PC-3 (cell line): Measurements from ENCODE around the gene AIPL1. TPM values are rescaled to one million over a fixed set of nuclear protein-coding genes. Genes with fewer than 3 reads are reported as not detected.

Experiments used
- ATAC-seq: fragments of 200-7000 bp; cut with Tn5 transposase; 2 replicates; pipeline ENCODE4 v1.9.1; 2020; ENCODE audit warnings: mild to moderate bottlenecking, moderate library complexity
- BruUV-seq: library from RNA; stranded (reverse); fragments of 400-500 nt; replicated peaks from 2 replicates; lab custom pipeline; 2021; lab: Mats Ljungman, UMichigan
- CTCF ChIA-PET: fragments of 300-600 bp; sonication (Branson Sonifier 250); formaldehyde crosslinking; loops from one replicate; lab custom pipeline; 2022; ENCODE audit warnings: antibody characterized with exemption; lab: Charles Lee
- POLR2A ChIA-PET: fragments of 300-600 bp; sonication (Branson Sonifier 250); formaldehyde crosslinking; loops from one replicate; lab custom pipeline; 2022; ENCODE audit warnings: antibody characterized with exemption; ENCODE audit not compliant: unreplicated experiment; lab: Charles Lee
- DNase-seq: peaks from one replicate; pipeline ENCODE4 v3.0.0-alpha.2; 2015
- H2AFZ ChIP-seq: fragments of 300-600 bp; sonication (generic); 2 replicates; pipeline ENCODE4 v1.6.0; 2016; ENCODE audit warnings: antibody characterized with exemption, low read length
- H3F3A ChIP-seq: fragments of 300-600 bp; sonication (generic); one replicate; pipeline ENCODE4 v1.6.0; 2017; ENCODE audit warnings: antibody characterized with exemption, low read length, control low read depth, mild to moderate bottlenecking; ENCODE audit not compliant: unreplicated experiment
- H3K27ac ChIP-seq: fragments of 300-600 bp; sonication (generic); 2 replicates; pipeline ENCODE4 v1.5.1; 2016; ENCODE audit warnings: mild to moderate bottlenecking, low read length
- H3K27me3 ChIP-seq: fragments of 300-600 bp; sonication (generic); 2 replicates; pipeline ENCODE4 v1.6.1; 2016; ENCODE audit warnings: low read length, mixed read lengths
- H3K36me3 ChIP-seq: fragments of 300-600 bp; sonication (generic); 2 replicates; pipeline ENCODE4 v1.6.1; 2016; ENCODE audit warnings: low read depth, mixed run types, low read length, mixed read lengths
- H3K4me1 ChIP-seq: fragments of 300-600 bp; sonication (generic); 2 replicates; pipeline ENCODE4 v1.5.1; 2016; ENCODE audit warnings: low read length; ENCODE audit not compliant: insufficient read depth
- H3K4me2 ChIP-seq: fragments of 300-600 bp; sonication (generic); 2 replicates; pipeline ENCODE4 v1.6.0; 2016; ENCODE audit warnings: low read length
- H3K4me3 ChIP-seq: fragments of 300-600 bp; sonication (generic); 2 replicates; pipeline ENCODE4 v1.5.1; 2016; ENCODE audit warnings: mild to moderate bottlenecking, low read length, mixed read lengths
- H3K79me2 ChIP-seq: fragments of 300-600 bp; sonication (generic); 2 replicates; pipeline ENCODE4 v1.6.1; 2017; ENCODE audit warnings: low read length, mixed read lengths
- H3K9ac ChIP-seq: fragments of 300-600 bp; sonication (generic); 2 replicates; pipeline ENCODE4 v1.6.0; 2016; ENCODE audit warnings: mild to moderate bottlenecking, low read length
- H3K9me2 ChIP-seq: fragments of 300-600 bp; sonication (generic); replicated peaks from 2 replicates; pipeline ENCODE4 v1.6.1; 2016; ENCODE audit warnings: mixed run types, low read length, mixed read lengths
- H3K9me3 ChIP-seq: fragments of 300-600 bp; sonication (generic); 2 replicates; pipeline ENCODE4 v1.6.1; 2016; ENCODE audit warnings: low read length, mixed read lengths
- H4K20me1 ChIP-seq: fragments of 300-600 bp; sonication (generic); 2 replicates; pipeline ENCODE4 v1.6.1; 2016; ENCODE audit warnings: low read length, mixed read lengths
- EZH2 ChIP-seq: fragments of 300-600 bp; sonication (generic); IDR thresholded peaks from one replicate; pipeline ENCODE4 v1.6.1; 2017; ENCODE audit warnings: antibody characterized with exemption, mild to moderate bottlenecking, low read length; ENCODE audit not compliant: unreplicated experiment
- EZH2phosphoT487 ChIP-seq: fragments of 300-600 bp; sonication (generic); IDR thresholded peaks from 2 replicates; pipeline ENCODE4 v1.6.1; 2018; ENCODE audit warnings: mild to moderate bottlenecking, antibody characterized with exemption, low read length, borderline replicate concordance
- intact Hi-C: fragments of 100-400 bp; cut with micrococcal nuclease; formaldehyde crosslinking; loops from 2 replicates; pipeline ENCODE4 v1.9.0; 2023
- total RNA-seq: library from RNA; depleted of rRNA; stranded (reverse); fragments of >200 nt; gene quantifications from 2 replicates; pipeline ENCODE4 v1.2.3, GENCODE V29; 2014
- TF ChIP-seq, protein P1 (sequence below): fragments of 300-600 bp; sonication (generic); conservative IDR thresholded peaks from 2 replicates; pipeline ENCODE4 v1.5.1; 2017; ENCODE audit warnings: antibody characterized with exemption, low read depth, mild to moderate bottlenecking, low read length

Gene AIPL1
- total RNA-seq, 1 experiment from 2014 or later: not detected

DNA sequence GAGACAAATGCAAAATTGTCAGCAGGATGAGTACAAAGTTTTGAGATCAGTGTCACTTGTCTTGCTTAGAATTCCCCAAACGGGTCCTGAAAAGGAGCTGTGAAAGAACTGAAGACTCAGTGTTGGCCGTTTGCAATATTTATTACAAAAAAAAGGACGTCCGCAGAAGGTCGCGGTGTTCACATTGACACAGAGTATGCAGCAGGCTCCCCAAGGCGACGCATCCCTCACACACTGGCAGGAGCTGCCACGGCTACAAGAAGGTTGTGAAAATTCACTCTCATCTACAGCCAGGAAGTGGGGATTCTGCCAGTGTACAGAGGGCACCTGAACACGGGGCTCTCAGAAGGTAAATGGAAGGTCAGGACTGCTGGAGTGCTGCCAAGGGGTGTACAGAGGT lies 26.2 kb downstream of the AIPL1 start:
- intact Hi-C loops: no loop called here
- no peak overlapping the region for H3K9ac ChIP-seq
- no peak overlapping the region for H2AFZ ChIP-seq
- no peak overlapping the region for H3K4me3 ChIP-seq
- no peaks in the 10 kb centered on the region for H3F3A ChIP-seq
- CTCF ChIA-PET: no interaction called here
- H3K4me1 ChIP-seq: no peaks in the 10 kb centered on the region
- H3K27me3 ChIP-seq: no peaks in the 10 kb centered on the region; the same call in 1 of the 2 replicates
- no peaks in the 10 kb centered on the region for H4K20me1 ChIP-seq
- no TSS peak for BruUV-seq
- no peaks in the 10 kb centered on the region for H3K9me3 ChIP-seq
- DNase-seq: no peak
- POLR2A ChIA-PET: no interaction called here
- no peak for ATAC-seq
- no peak for TF ChIP-seq EZH2
- TF ChIP-seq, protein P1, sequence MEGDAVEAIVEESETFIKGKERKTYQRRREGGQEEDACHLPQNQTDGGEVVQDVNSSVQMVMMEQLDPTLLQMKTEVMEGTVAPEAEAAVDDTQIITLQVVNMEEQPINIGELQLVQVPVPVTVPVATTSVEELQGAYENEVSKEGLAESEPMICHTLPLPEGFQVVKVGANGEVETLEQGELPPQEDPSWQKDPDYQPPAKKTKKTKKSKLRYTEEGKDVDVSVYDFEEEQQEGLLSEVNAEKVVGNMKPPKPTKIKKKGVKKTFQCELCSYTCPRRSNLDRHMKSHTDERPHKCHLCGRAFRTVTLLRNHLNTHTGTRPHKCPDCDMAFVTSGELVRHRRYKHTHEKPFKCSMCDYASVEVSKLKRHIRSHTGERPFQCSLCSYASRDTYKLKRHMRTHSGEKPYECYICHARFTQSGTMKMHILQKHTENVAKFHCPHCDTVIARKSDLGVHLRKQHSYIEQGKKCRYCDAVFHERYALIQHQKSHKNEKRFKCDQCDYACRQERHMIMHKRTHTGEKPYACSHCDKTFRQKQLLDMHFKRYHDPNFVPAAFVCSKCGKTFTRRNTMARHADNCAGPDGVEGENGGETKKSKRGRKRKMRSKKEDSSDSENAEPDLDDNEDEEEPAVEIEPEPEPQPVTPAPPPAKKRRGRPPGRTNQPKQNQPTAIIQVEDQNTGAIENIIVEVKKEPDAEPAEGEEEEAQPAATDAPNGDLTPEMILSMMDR: no peak
- TF ChIP-seq EZH2phosphoT487: no peak
- H3K27ac ChIP-seq: no peak overlapping the region
- H3K79me2 ChIP-seq: no peaks in the 10 kb centered on the region
- H3K9me2 ChIP-seq: no peaks in the 10 kb centered on the region
- H3K36me3 ChIP-seq: no peaks in the 10 kb centered on the region
- H3K4me2 ChIP-seq: no peak overlapping the region

DNA sequence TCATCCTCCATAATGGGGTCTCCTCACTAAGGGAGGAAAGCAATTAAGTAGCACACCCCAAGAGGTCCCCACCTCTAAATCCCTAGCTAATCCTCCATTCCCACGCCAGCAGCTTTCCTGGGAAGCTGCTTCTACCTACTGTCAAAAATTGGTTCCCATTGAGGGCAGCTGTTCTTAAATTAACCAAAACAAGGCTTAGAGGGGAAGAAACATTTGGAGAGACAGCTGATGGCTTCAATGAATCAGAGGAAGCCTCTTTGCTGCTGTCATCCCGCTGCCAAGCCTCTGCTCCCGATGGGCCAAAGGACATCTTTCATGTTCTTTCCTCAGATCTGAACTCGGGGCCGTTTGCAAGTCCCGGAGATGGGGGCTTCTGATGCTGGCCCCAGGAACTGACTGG lies 26.6 kb downstream of the AIPL1 start:
- H3K9ac ChIP-seq: no peak overlapping the region
- no peaks in the 10 kb centered on the region for H4K20me1 ChIP-seq
- no peaks in the 10 kb centered on the region for H3K9me3 ChIP-seq
- CTCF ChIA-PET: no interaction called here
- H3K4me1 ChIP-seq: no peaks in the 10 kb centered on the region
- no peak overlapping the region for H3K4me3 ChIP-seq
- no peaks in the 10 kb centered on the region for H3K36me3 ChIP-seq
- no peaks in the 10 kb centered on the region for H3K79me2 ChIP-seq
- BruUV-seq: no TSS peak
- no peaks in the 10 kb centered on the region for H3K9me2 ChIP-seq
- H3K27me3 ChIP-seq: no peaks in the 10 kb centered on the region; the same call in 1 of the 2 replicates
- no peak overlapping the region for H2AFZ ChIP-seq
- POLR2A ChIA-PET: no interaction called here
- no peak overlapping the region for H3K4me2 ChIP-seq
- no peak for DNase-seq
- intact Hi-C loops: no loop called here
- H3K27ac ChIP-seq: no peak overlapping the region
- TF ChIP-seq, protein P1: no peak
- TF ChIP-seq EZH2 (no peak), EZH2phosphoT487 (no peak)
- no peaks in the 10 kb centered on the region for H3F3A ChIP-seq
- no peak for ATAC-seq

DNA sequence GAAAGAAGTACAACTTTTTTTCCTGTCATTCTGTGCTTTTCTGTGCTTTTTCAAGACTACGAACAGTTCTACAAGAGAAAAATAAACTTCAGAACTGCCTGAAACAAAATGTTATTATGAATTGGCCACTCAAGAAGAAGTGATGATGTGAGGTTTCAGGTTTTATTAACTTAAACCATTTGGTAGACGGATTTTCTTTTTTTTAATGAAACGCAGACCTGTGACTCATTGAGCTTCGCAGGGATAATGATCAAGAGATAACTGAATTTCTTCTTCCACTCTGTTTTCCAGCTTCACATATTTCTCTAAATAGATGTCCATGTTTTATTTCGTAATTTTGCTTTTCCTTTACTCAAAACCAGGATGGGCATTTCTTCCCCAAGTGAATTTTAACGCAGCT lies 32.7 kb downstream of the AIPL1 start:
- H2AFZ ChIP-seq: no peak overlapping the region
- ChIA-PET POLR2A (no interaction called here), CTCF (no interaction called here)
- H3K9ac ChIP-seq: no peak overlapping the region
- intact Hi-C loops: no loop called here
- H3K4me3 ChIP-seq: no peak overlapping the region
- H3F3A ChIP-seq: no peaks in the 10 kb centered on the region
- no peak for ATAC-seq
- no TSS peak for BruUV-seq
- H3K27ac ChIP-seq: no peak overlapping the region
- no peak overlapping the region for H3K4me2 ChIP-seq
- no peaks in the 10 kb centered on the region for H4K20me1 ChIP-seq
- no peaks in the 10 kb centered on the region for H3K79me2 ChIP-seq
- H3K9me3 ChIP-seq: no peaks in the 10 kb centered on the region
- no peaks in the 10 kb centered on the region for H3K36me3 ChIP-seq
- DNase-seq: no peak
- TF ChIP-seq EZH2 (no peak), EZH2phosphoT487 (no peak)
- no peaks in the 10 kb centered on the region for H3K4me1 ChIP-seq
- H3K27me3 ChIP-seq: no peaks in the 10 kb centered on the region; the same call in 1 of the 2 replicates
- no peaks in the 10 kb centered on the region for H3K9me2 ChIP-seq
